Transverse colon (tissue), 4 donors: ENCODE data around the gene FMNL2.

Source experiments
- CTCF ChIP-seq, 5 experiments: fragments of 200-600 bp in 3 of 5; fragments of 450-650 bp in 2 of 5; sonication (generic) in 3 of 5; IDR thresholded peaks; 1 replicate in 2 of 5; 2 replicates in 3 of 5; pipeline ENCODE4 v1.5.1; 2016 to 2017; ENCODE audit warnings: antibody characterized with exemption in 5 of 5, inconsistent platforms in 3 of 5, mild to moderate bottlenecking in 2 of 5, moderate library complexity in 1 of 5
- EP300 ChIP-seq: sonication (generic); formaldehyde crosslinking; IDR thresholded peaks from one replicate; pipeline ENCODE4 v1.6.1; 2017; ENCODE audit warnings: antibody characterized with exemption, low read depth
- POLR2AphosphoS5 ChIP-seq, 3 donors: sonication (generic); formaldehyde crosslinking; IDR thresholded peaks; one replicate each; pipeline ENCODE4 v1.6.1; 2016; ENCODE audit warnings: antibody characterized with exemption in 3 of 3

DNA sequence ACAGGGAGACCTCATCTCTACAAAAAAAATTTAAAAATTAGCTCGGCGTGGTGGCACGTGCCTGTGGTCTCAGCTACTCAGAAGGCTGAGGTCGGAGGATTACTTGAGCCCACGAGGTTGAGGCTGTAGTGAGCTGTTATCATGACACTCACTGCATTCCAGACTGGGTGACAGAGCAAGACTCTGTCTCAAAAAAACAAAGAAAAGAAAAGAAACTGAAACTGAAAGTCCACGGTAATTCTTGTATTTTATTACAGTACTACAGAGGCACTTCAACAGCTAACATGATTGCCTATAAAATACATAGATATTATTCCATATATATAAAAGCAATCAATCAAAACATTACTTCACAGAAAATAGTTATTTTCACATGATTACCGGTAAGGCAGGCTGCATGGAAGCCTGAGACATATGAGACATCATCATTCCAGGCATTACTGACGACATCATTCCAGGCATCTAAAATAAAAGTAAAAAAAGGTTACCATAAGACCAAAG, 359.2 kb downstream of the FMNL2 start:
- no peak for TF ChIP-seq CTCF (IDR thresholded peaks at IDR 0.05)
- TF ChIP-seq EP300 = no peak
- TF ChIP-seq POLR2AphosphoS5 (IDR thresholded peaks at IDR 0.05) = no peak
